ENCODE measurements around the gene PHF1.

DNA sequence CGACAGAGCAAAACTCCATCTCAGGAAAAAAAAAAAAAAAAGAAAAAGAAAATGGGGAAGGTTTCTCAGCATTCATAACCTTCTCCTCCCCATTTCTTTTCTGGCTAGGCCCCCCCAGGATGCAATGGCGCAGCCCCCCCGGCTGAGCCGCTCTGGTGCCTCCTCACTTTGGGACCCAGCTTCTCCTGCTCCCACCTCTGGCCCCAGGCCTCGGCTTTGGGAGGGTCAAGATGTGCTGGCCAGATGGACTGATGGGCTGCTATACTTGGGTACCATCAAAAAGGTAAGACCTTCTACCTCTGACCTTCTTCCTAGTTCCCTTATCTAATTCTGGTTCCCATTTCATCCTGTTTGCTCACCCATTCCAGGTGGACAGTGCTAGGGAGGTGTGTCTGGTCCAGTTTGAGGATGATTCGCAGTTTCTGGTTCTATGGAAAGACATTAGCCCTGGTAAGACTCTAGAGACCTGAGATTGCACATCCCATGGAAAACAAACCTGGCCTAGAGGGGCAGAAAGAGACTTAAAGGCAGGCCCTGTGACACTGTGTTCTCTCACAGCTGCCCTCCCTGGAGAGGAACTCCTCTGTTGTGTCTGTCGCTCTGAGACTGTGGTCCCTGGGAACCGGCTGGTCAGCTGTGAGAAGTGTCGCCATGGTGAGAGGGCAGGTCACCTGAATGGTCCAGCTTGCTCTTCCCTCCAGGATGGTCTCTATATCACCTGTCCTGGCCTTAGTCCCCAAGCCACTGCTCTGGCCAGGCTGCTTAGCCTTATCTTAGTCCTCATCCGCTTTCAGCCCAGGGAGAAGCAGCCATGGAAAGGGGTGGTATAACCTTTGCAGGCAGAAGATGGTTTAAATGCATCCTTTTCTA lies 1.6 kb downstream of the PHF1 start:
- TF ChIP-seq CTCF (IDR thresholded peaks at IDR 0.05) (no peak), POLR2A (IDR thresholded peaks at IDR 0.05) (no peak)
